GM23338 (cell line): Measurements from ENCODE around the gene CAMTA1. TPM values are rescaled to one million over a fixed set of nuclear protein-coding genes. Genes with fewer than 3 reads are reported as not detected.

Experiments
- ATAC-seq: fragments of 200-7000 bp; cut with Tn5 transposase; 3 replicates; pipeline ENCODE4 v1.9.1; 2020
- DNase-seq: peaks from one replicate; pipeline ENCODE4 v3.0.0-alpha.2; 2015; ENCODE audit warnings: low spot score
- H2AFZ ChIP-seq: fragments of 200-600 bp; sonication (generic); 2 replicates; pipeline ENCODE4 v1.8.0; 2016; ENCODE audit warnings: antibody characterized with exemption, mild to moderate bottlenecking, moderate library complexity
- H3F3A ChIP-seq: fragments of 200-600 bp; sonication (generic); replicated peaks from 2 replicates; pipeline ENCODE4 v1.8.0; 2017; ENCODE audit warnings: antibody characterized with exemption, mixed run types, low read depth
- H3K27ac ChIP-seq: fragments of 200-600 bp; sonication (generic); 2 replicates; pipeline ENCODE4 v1.6.1; 2016; ENCODE audit warnings: low read depth
- H3K27me3 ChIP-seq: fragments of 200-600 bp; sonication (generic); 2 replicates; pipeline ENCODE4 v1.8.0; 2016; ENCODE audit warnings: mild to moderate bottlenecking, mixed run types, moderate library complexity; ENCODE audit not compliant: insufficient read depth
- H3K36me3 ChIP-seq: fragments of 200-600 bp; sonication (generic); 2 replicates; pipeline ENCODE4 v1.8.0; 2016; ENCODE audit warnings: mild to moderate bottlenecking; ENCODE audit not compliant: insufficient read depth
- H3K4me1 ChIP-seq: fragments of 200-600 bp; sonication (generic); 2 replicates; pipeline ENCODE4 v1.8.0; 2016; ENCODE audit warnings: mild to moderate bottlenecking, moderate library complexity; ENCODE audit not compliant: insufficient read depth
- H3K4me2 ChIP-seq: fragments of 200-600 bp; sonication (generic); 2 replicates; pipeline ENCODE4 v1.7.1; 2017; ENCODE audit warnings: mixed run types
- H3K4me3 ChIP-seq: fragments of 200-600 bp; sonication (generic); 2 replicates; pipeline ENCODE4 v1.6.1; 2016; ENCODE audit warnings: mixed run types
- H3K79me2 ChIP-seq: fragments of 200-600 bp; sonication (generic); replicated peaks from 2 replicates; pipeline ENCODE4 v1.8.0; 2017; ENCODE audit warnings: mild to moderate bottlenecking; ENCODE audit not compliant: insufficient read depth
- H3K9me2 ChIP-seq: fragments of 200-600 bp; sonication (generic); 2 replicates; pipeline ENCODE4 v1.8.0; 2017; ENCODE audit not compliant: insufficient read depth
- H4K20me1 ChIP-seq: fragments of 200-600 bp; sonication (generic); replicated peaks from 2 replicates; pipeline ENCODE4 v1.8.0; 2017; ENCODE audit warnings: mild to moderate bottlenecking; ENCODE audit not compliant: insufficient read depth
- H3K27ac Mint-ChIP-seq: 2 replicates; pipeline ENCODE4 v1.8.0; 2020; ENCODE audit warnings: inconsistent platforms, mild to moderate bottlenecking, moderate library complexity, mixed read lengths
- H3K27me3 Mint-ChIP-seq: 3 replicates; pipeline ENCODE4 v1.8.0; 2022; ENCODE audit warnings: low read depth, mild to moderate bottlenecking, moderate library complexity, mixed read lengths, inconsistent platforms; ENCODE audit not compliant: insufficient read depth, poor library complexity
- H3K36me3 Mint-ChIP-seq: 3 replicates; pipeline ENCODE4 v1.8.0; 2021; ENCODE audit warnings: low read depth, mild to moderate bottlenecking, inconsistent platforms, moderate library complexity, mixed read lengths
- H3K4me1 Mint-ChIP-seq: 3 replicates; pipeline ENCODE4 v1.8.0; 2020; ENCODE audit warnings: mild to moderate bottlenecking, inconsistent platforms, mixed read lengths
- H3K4me3 Mint-ChIP-seq: 3 replicates; pipeline ENCODE4 v1.8.0; 2021; ENCODE audit warnings: moderate library complexity, mild to moderate bottlenecking, inconsistent platforms, mixed read lengths
- H3K9me3 Mint-ChIP-seq: 3 replicates; pipeline ENCODE4 v1.8.0; 2020; ENCODE audit warnings: moderate library complexity, mild to moderate bottlenecking, inconsistent platforms, mixed read lengths
- CREB1 ChIP-seq: fragments of 250-450 bp; sonication (Bioruptor Pico); IDR thresholded peaks from 2 replicates; pipeline ENCODE4 v1.5.0; 2020; ENCODE audit warnings: low read depth, mild to moderate bottlenecking, moderate library complexity
- CTCF ChIP-seq, 2 experiments: fragments of 200-600 bp in 1 of 2; sonication (generic) in 1 of 2; conservative IDR thresholded peaks; 2 replicates each; pipeline versions ENCODE4 v1.5.1 to v1.6.1; 2016 to 2017; ENCODE audit warnings: antibody characterized with exemption in 2 of 2, low read depth in 2 of 2, mild to moderate bottlenecking in 2 of 2, moderate library complexity in 1 of 2
- ETS1 ChIP-seq: IDR thresholded peaks from 2 replicates; pipeline ENCODE4 v1.6.1; 2016; ENCODE audit warnings: antibody characterized with exemption
- EZH2 ChIP-seq: fragments of 200-600 bp; sonication (generic); IDR thresholded peaks from one replicate; pipeline ENCODE4 v1.8.0; 2017; ENCODE audit warnings: antibody characterized with exemption, mild to moderate bottlenecking, low read depth; ENCODE audit not compliant: unreplicated experiment
- EZH2phosphoT487 ChIP-seq: fragments of 200-600 bp; sonication (generic); IDR thresholded peaks from one replicate; pipeline ENCODE4 v1.8.1; 2018; ENCODE audit warnings: antibody characterized with exemption; ENCODE audit not compliant: unreplicated experiment
- JUNB ChIP-seq: IDR thresholded peaks from one replicate; pipeline ENCODE4 v1.6.1; 2016; ENCODE audit warnings: antibody characterized with exemption; ENCODE audit not compliant: unreplicated experiment
- NANOG ChIP-seq: IDR thresholded peaks from 2 replicates; pipeline ENCODE4 v1.6.1; 2016; ENCODE audit warnings: antibody characterized with exemption, borderline replicate concordance
- POLR2AphosphoS5 ChIP-seq: IDR thresholded peaks from 2 replicates; pipeline ENCODE4 v1.6.1; 2016; ENCODE audit warnings: antibody characterized with exemption, low read depth
- STAT1 ChIP-seq: IDR thresholded peaks from one replicate; pipeline ENCODE4 v1.6.1; 2016; ENCODE audit warnings: antibody characterized with exemption; ENCODE audit not compliant: unreplicated experiment
- ZNF114 ChIP-seq: fragments of 250-450 bp; sonication (Bioruptor Pico); IDR thresholded peaks from 2 replicates; pipeline ENCODE4 v1.5.0; 2020; ENCODE audit warnings: mild to moderate bottlenecking, moderate library complexity
- ZNF331 ChIP-seq: fragments of 250-450 bp; sonication (Bioruptor Pico); IDR thresholded peaks from 2 replicates; pipeline ENCODE4 v1.5.0; 2020; ENCODE audit warnings: low read depth, mild to moderate bottlenecking, moderate library complexity
- ZNF462 ChIP-seq: fragments of 250-450 bp; sonication (Bioruptor Pico); IDR thresholded peaks from 2 replicates; pipeline ENCODE4 v1.5.0; 2020; ENCODE audit warnings: mild to moderate bottlenecking, moderate library complexity
- polyA plus RNA-seq: library from polyadenylated mRNA; unstranded; fragments of >200 nt; fragmentation: Nextera tagmentation; extraction: Ambion mirVana; gene quantifications from 2 replicates; pipeline ENCODE4 v1.2.1, GENCODE V29; 2016
- total RNA-seq: library from RNA; depleted of rRNA; stranded (reverse); fragments of >200 nt; shearing (Covaris generic); gene quantifications from 2 replicates; pipeline ENCODE4 v1.2.3, GENCODE V29; 2014
- TF ChIP-seq, protein P1 (sequence below): IDR thresholded peaks from one replicate; pipeline ENCODE4 v1.6.1; 2018; ENCODE audit warnings: antibody characterized with exemption; ENCODE audit not compliant: unreplicated experiment

Gene CAMTA1
- total and polyA plus RNA-seq, 2 experiments from 2014 or later: 115 to 519 TPM

- Mint-ChIP-seq H3K27me3 (peaks cover 10% of the 10 kb centered on the region), H3K36me3 (no peaks in the 10 kb centered on the region), H3K9me3 (no peaks in the 10 kb centered on the region), H3K27ac (no peak overlapping the region), H3K4me1 (no peaks in the 10 kb centered on the region), H3K4me3 (no peak overlapping the region)
- no peak overlapping the region for H2AFZ ChIP-seq
- H3K36me3 ChIP-seq: no peaks in the 10 kb centered on the region
- H3K27me3 ChIP-seq: no peaks in the 10 kb centered on the region
- H3F3A ChIP-seq: no peaks in the 10 kb centered on the region
- no peaks in the 10 kb centered on the region for H4K20me1 ChIP-seq
- DNase-seq (no peak), ATAC-seq (no peak)
- no peaks in the 10 kb centered on the region for H3K79me2 ChIP-seq
- H3K27ac ChIP-seq: no peak overlapping the region
- H3K9me2 ChIP-seq: no peaks in the 10 kb centered on the region
- H3K4me3 ChIP-seq: no peak overlapping the region
- TF ChIP-seq POLR2AphosphoS5 (no peak), EZH2 (no peak), NANOG (no peak), EZH2phosphoT487 (no peak), JUNB (no peak), ZNF462 (no peak), ZNF114 (CRISPR knock-in tag) (no peak), CTCF (conservative IDR thresholded peaks at IDR 0.05; ENCODE audit: low read depth in 2 of 2) (no peak), STAT1 (no peak), CREB1 (CRISPR knock-in tag) (no peak), ZNF331 (CRISPR knock-in tag) (no peak), ETS1 (no peak)
- TF ChIP-seq, protein P1, sequence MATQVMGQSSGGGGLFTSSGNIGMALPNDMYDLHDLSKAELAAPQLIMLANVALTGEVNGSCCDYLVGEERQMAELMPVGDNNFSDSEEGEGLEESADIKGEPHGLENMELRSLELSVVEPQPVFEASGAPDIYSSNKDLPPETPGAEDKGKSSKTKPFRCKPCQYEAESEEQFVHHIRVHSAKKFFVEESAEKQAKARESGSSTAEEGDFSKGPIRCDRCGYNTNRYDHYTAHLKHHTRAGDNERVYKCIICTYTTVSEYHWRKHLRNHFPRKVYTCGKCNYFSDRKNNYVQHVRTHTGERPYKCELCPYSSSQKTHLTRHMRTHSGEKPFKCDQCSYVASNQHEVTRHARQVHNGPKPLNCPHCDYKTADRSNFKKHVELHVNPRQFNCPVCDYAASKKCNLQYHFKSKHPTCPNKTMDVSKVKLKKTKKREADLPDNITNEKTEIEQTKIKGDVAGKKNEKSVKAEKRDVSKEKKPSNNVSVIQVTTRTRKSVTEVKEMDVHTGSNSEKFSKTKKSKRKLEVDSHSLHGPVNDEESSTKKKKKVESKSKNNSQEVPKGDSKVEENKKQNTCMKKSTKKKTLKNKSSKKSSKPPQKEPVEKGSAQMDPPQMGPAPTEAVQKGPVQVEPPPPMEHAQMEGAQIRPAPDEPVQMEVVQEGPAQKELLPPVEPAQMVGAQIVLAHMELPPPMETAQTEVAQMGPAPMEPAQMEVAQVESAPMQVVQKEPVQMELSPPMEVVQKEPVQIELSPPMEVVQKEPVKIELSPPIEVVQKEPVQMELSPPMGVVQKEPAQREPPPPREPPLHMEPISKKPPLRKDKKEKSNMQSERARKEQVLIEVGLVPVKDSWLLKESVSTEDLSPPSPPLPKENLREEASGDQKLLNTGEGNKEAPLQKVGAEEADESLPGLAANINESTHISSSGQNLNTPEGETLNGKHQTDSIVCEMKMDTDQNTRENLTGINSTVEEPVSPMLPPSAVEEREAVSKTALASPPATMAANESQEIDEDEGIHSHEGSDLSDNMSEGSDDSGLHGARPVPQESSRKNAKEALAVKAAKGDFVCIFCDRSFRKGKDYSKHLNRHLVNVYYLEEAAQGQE: no peak
- no peaks in the 10 kb centered on the region for H3K4me1 ChIP-seq
- no peak overlapping the region for H3K4me2 ChIP-seq
These were observed 793.8 kb downstream of the CAMTA1 start for GRCh38 chr1:7579016-7579415.
